CD14-positive monocyte (primary cell): ENCODE measurements around the gene VWA5B1. TPM values are rescaled to one million over a fixed set of nuclear protein-coding genes. Genes with fewer than 3 reads are reported as not detected.

Source experiments
- DNase-seq, 3 donors: peaks; one replicate each; pipeline ENCODE4 v3.0.0-alpha.2; 2011 to 2022
- H2AFZ ChIP-seq: 2 replicates; pipeline ENCODE4 v1.6.0; 2012; ENCODE audit warnings: mild to moderate bottlenecking, low read depth, low read length, inconsistent platforms; ENCODE audit not compliant: insufficient read depth, poor library complexity, severe bottlenecking
- H3K27ac ChIP-seq, 2 donors: 1 replicate in 1 of 2; 2 replicates in 1 of 2; pipeline ENCODE4 v1.5.1; 2012 to 2013; ENCODE audit warnings: low read length in 2 of 2, control low read depth in 1 of 2, inconsistent platforms in 1 of 2, low read depth in 1 of 2, mild to moderate bottlenecking in 1 of 2
- H3K27me3 ChIP-seq, 2 donors: one replicate each; pipeline versions ENCODE4 v1.6.0 to v1.6.1; 2011 to 2013; ENCODE audit warnings: low read length in 2 of 2; ENCODE audit not compliant: control insufficient read depth in 2 of 2, insufficient read depth in 2 of 2
- H3K36me3 ChIP-seq, 2 donors: replicated peaks in 1 of 2; 1 replicate in 1 of 2; 2 replicates in 1 of 2; pipeline versions ENCODE4 v1.5.1 to v1.6.1; 2012 to 2013; ENCODE audit warnings: low read length in 2 of 2, control low read depth in 1 of 2, inconsistent platforms in 1 of 2, mild to moderate bottlenecking in 1 of 2; ENCODE audit not compliant: insufficient read depth in 2 of 2, control insufficient read depth in 1 of 2
- H3K4me1 ChIP-seq, 2 donors: 1 replicate in 1 of 2; 2 replicates in 1 of 2; pipeline versions ENCODE4 v1.5.1 to v1.6.1; 2012 to 2013; ENCODE audit warnings: low read length in 2 of 2, control low read depth in 1 of 2, inconsistent platforms in 1 of 2, mild to moderate bottlenecking in 1 of 2, moderate library complexity in 1 of 2; ENCODE audit not compliant: insufficient read depth in 2 of 2, control insufficient read depth in 1 of 2
- H3K4me2 ChIP-seq: replicated peaks from 2 replicates; pipeline ENCODE3; 2012; ENCODE audit warnings: low read length, moderate library complexity, mild to moderate bottlenecking; ENCODE audit not compliant: poor library complexity, severe bottlenecking; ENCODE audit errors: extremely low read depth
- H3K4me3 ChIP-seq, 3 experiments: fragments of 200-600 bp in 1 of 3; sonication (generic) in 1 of 3; replicated peaks in 1 of 3; 1 replicate in 2 of 3; 2 replicates in 1 of 3; pipeline ENCODE4 v1.5.1; 2011 to 2013; ENCODE audit warnings: low read length in 3 of 3, mild to moderate bottlenecking in 3 of 3, control low read depth in 2 of 3, low read depth in 2 of 3, inconsistent platforms in 1 of 3, moderate library complexity in 1 of 3
- H3K79me2 ChIP-seq: 2 replicates; pipeline ENCODE4 v1.6.0; 2012; ENCODE audit warnings: mild to moderate bottlenecking, control low read depth, inconsistent platforms, low read length, moderate library complexity; ENCODE audit not compliant: insufficient read depth
- H3K9ac ChIP-seq: 2 replicates; pipeline ENCODE4 v1.6.0; 2017; ENCODE audit warnings: low read length, mild to moderate bottlenecking; ENCODE audit not compliant: insufficient read depth, poor library complexity, severe bottlenecking
- H3K9me3 ChIP-seq, 2 donors: replicated peaks in 1 of 2; 1 replicate in 1 of 2; 2 replicates in 1 of 2; pipeline versions ENCODE4 v1.5.1 to v1.6.1; 2012 to 2013; ENCODE audit warnings: low read length in 2 of 2, control low read depth in 1 of 2; ENCODE audit not compliant: control insufficient read depth in 1 of 2, insufficient read depth in 1 of 2
- H4K20me1 ChIP-seq: 2 replicates; pipeline ENCODE4 v1.6.0; 2012; ENCODE audit warnings: mild to moderate bottlenecking, low read length, control low read depth, moderate library complexity; ENCODE audit not compliant: insufficient read depth
- H3K27ac Mint-ChIP-seq, 7 donors: one replicate each; pipeline ENCODE4 v1.8.0; 2020; ENCODE audit warnings: mild to moderate bottlenecking in 7 of 7, mixed read lengths in 7 of 7, moderate library complexity in 6 of 7, inconsistent platforms in 2 of 7
- H3K27me3 Mint-ChIP-seq, 3 donors: one replicate each; pipeline ENCODE4 v1.8.0; 2021 to 2022; ENCODE audit warnings: low read depth in 3 of 3, mild to moderate bottlenecking in 3 of 3, mixed read lengths in 3 of 3, moderate library complexity in 3 of 3, inconsistent platforms in 1 of 3
- H3K36me3 Mint-ChIP-seq, 2 donors: one replicate each; pipeline ENCODE4 v1.8.0; 2020; ENCODE audit warnings: mixed read lengths in 2 of 2, inconsistent platforms in 1 of 2, mild to moderate bottlenecking in 1 of 2
- H3K4me1 Mint-ChIP-seq: one replicate; pipeline ENCODE4 v1.8.0; 2020; ENCODE audit warnings: mild to moderate bottlenecking, mixed read lengths
- H3K4me3 Mint-ChIP-seq, 2 donors: one replicate each; pipeline ENCODE4 v1.8.0; 2020; ENCODE audit warnings: mild to moderate bottlenecking in 2 of 2, mixed read lengths in 2 of 2, moderate library complexity in 1 of 2
- H3K9me3 Mint-ChIP-seq, 7 donors: one replicate each; pipeline ENCODE4 v1.8.0; 2020 to 2022; ENCODE audit warnings: mixed read lengths in 7 of 7, mild to moderate bottlenecking in 6 of 7, moderate library complexity in 6 of 7, inconsistent platforms in 2 of 7
- WGBS: methylation state at CpG from one replicate; pipeline ENCODE4 v1.1.5; 2013; ENCODE audit warnings: missing lambda C conversion rate; ENCODE audit not compliant: insufficient coverage; 5-methylcytosine and 5-hydroxymethylcytosine counted together
- intact Hi-C, 2 donors: fragments of 100-400 bp; cut with micrococcal nuclease; formaldehyde crosslinking; loops; one replicate each; pipeline versions ENCODE4 v1.15.0 to v1.15.1; 2023
- polyA plus RNA-seq, 3 donors: library from polyadenylated mRNA; depleted of rRNA in 1 of 3; unstranded in 2 of 3; stranded (reverse) in 1 of 3; fragments of 300-500 nt in 2 of 3; fragments of >200 nt in 1 of 3; fragmentation: Illumina TruSeq in 2 of 3; gene quantifications; 1 replicate in 2 of 3; 2 replicates in 1 of 3; pipeline ENCODE4 v1.2.3, GENCODE V29; 2012 to 2021
- TF ChIP-seq, protein P1 (sequence below): fragments of 200-600 bp; IDR thresholded peaks from one replicate; pipeline ENCODE4 v1.8.0; 2022; ENCODE audit warnings: antibody characterized with exemption, mild to moderate bottlenecking

Gene VWA5B1
- polyA plus RNA-seq, 3 donors = not detected

DNA sequence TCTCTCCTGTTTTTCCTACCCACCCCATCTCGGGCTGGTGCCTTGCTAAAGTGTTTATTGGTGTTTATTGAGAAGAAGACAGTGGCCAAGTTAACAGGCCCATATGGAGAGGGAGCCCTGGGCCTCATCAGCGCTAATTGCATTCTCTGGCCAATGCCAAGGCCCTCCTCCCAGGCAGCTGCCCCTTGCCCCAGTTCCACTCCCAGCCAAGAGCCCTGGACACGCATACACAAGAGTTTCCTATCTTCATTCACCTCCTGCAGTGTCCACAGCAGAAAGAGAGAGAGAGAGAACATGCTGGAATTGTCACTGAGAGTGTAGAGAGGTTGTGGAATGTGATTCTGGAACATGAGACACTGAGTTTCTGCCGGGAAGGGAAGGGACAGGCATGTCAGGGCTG is 25.4 kb upstream of the VWA5B1 start:
- no peak overlapping the region for H3K4me3 ChIP-seq
- no CpG with 5 or more reads among the region's 4 CpGs for WGBS
- Mint-ChIP-seq H3K27me3 (peaks cover 9 to 16% (median 14%) of the 10 kb centered on the region in 3 donors), H3K4me1 (no peaks in the 10 kb centered on the region), H3K27ac (no peak overlapping the region), H3K9me3 (peaks cover 0 to 3% (median 0%) of the 10 kb centered on the region in 7 donors), H3K4me3 (no peak overlapping the region), H3K36me3 (no peaks in the 10 kb centered on the region)
- no peak overlapping the region for H2AFZ ChIP-seq
- intact Hi-C loops = no loop called here
- H3K9me3 ChIP-seq = peaks cover 0 to 4% of the 10 kb centered on the region in 2 donors
- TF ChIP-seq, protein P1, sequence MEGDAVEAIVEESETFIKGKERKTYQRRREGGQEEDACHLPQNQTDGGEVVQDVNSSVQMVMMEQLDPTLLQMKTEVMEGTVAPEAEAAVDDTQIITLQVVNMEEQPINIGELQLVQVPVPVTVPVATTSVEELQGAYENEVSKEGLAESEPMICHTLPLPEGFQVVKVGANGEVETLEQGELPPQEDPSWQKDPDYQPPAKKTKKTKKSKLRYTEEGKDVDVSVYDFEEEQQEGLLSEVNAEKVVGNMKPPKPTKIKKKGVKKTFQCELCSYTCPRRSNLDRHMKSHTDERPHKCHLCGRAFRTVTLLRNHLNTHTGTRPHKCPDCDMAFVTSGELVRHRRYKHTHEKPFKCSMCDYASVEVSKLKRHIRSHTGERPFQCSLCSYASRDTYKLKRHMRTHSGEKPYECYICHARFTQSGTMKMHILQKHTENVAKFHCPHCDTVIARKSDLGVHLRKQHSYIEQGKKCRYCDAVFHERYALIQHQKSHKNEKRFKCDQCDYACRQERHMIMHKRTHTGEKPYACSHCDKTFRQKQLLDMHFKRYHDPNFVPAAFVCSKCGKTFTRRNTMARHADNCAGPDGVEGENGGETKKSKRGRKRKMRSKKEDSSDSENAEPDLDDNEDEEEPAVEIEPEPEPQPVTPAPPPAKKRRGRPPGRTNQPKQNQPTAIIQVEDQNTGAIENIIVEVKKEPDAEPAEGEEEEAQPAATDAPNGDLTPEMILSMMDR = no peak
- no peak overlapping the region for H3K27ac ChIP-seq
- no peaks in the 10 kb centered on the region for H3K4me1 ChIP-seq
- no peak overlapping the region for H3K4me2 ChIP-seq
- H4K20me1 ChIP-seq = no peaks in the 10 kb centered on the region
- no peaks in the 10 kb centered on the region for H3K36me3 ChIP-seq
- H3K9ac ChIP-seq = no peak overlapping the region
- no peaks in the 10 kb centered on the region for H3K27me3 ChIP-seq
- DNase-seq = no peak
- no peaks in the 10 kb centered on the region for H3K79me2 ChIP-seq

DNA sequence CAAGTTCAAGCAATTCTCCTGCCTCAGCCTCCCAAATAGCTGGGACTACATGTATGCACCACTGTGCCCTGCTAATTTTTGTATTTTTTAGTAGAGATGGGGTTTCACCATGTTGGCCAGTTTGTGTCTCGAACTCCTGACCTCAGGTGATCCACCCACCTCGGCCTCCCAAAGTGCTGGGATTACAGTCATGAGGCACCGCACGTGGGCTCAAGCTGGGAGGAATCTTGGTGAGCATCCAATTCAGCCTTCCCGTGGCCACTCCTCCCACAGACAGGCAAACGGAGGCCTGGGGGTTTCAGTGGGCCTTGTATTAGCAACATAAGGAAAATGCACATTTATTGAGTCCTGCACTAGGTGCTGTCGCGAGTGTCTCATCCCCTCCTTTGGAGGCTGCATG is 24.5 kb upstream of the VWA5B1 start:
- H3K4me1 ChIP-seq = no peaks in the 10 kb centered on the region
- Mint-ChIP-seq H3K27ac (no peak overlapping the region), H3K4me1 (no peaks in the 10 kb centered on the region), H3K27me3 (peaks cover 9 to 15% (median 14%) of the 10 kb centered on the region in 3 donors), H3K4me3 (no peak overlapping the region), H3K9me3 (peaks cover 0 to 5% (median 0%) of the 10 kb centered on the region in 7 donors), H3K36me3 (no peaks in the 10 kb centered on the region)
- H3K27ac ChIP-seq = no peak overlapping the region
- no peak overlapping the region for H3K4me3 ChIP-seq
- no peak overlapping the region for H3K9ac ChIP-seq
- no peak overlapping the region for H2AFZ ChIP-seq
- no peak for DNase-seq
- no peaks in the 10 kb centered on the region for H3K27me3 ChIP-seq
- intact Hi-C loops = no loop called here
- H3K79me2 ChIP-seq = no peaks in the 10 kb centered on the region
- WGBS = 83% methylated on average over 3 of the region's 8 CpGs
- peaks cover 0 to 4% of the 10 kb centered on the region in 2 donors for H3K9me3 ChIP-seq
- no peaks in the 10 kb centered on the region for H4K20me1 ChIP-seq
- TF ChIP-seq, protein P1 = no peak
- no peak overlapping the region for H3K4me2 ChIP-seq
- no peaks in the 10 kb centered on the region for H3K36me3 ChIP-seq
